IMR-90 (cell line): ENCODE results near the gene PARP11. TPM values are rescaled to one million over a fixed set of nuclear protein-coding genes. Genes with fewer than 3 reads are reported as not detected.
"Not testable (repeated sequence)": the region's sequence is repeated elsewhere in the genome, so short reads cannot be mapped to it uniquely, and the experiment has no call there.

Experiments used
- ATAC-seq: fragments of 200-7000 bp; cut with Tn5 transposase; 2 replicates; pipeline ENCODE4 v1.9.1; 2020; ENCODE audit warnings: low read depth, mild to moderate bottlenecking, moderate library complexity
- BruUV-seq: library from RNA; stranded (reverse); fragments of 400-500 nt; replicated peaks from 2 replicates; lab custom pipeline; 2021; lab: Mats Ljungman, UMichigan
- CTCF ChIA-PET: fragments of 300-600 bp; formaldehyde crosslinking; extraction: SDS; loops from one replicate; lab custom pipeline; 2021; ENCODE audit warnings: antibody characterized with exemption; lab: Yijun Ruan, JAX
- POLR2A ChIA-PET: fragments of 300-600 bp; sonication (Branson Sonifier 250); formaldehyde crosslinking; loops from one replicate; lab custom pipeline; 2022; ENCODE audit warnings: antibody characterized with exemption; ENCODE audit not compliant: unreplicated experiment; lab: Charles Lee
- DNase-seq: peaks from one replicate; pipeline ENCODE4 v3.0.0; 2013
- H2AFZ ChIP-seq: replicated peaks from 2 replicates; pipeline ENCODE3; 2013; ENCODE audit warnings: low read length, mild to moderate bottlenecking; ENCODE audit not compliant: poor library complexity
- H2AK5ac ChIP-seq: 2 replicates; pipeline ENCODE4 v1.6.1; 2013; ENCODE audit warnings: low read depth, low read length, inconsistent platforms
- H2AK9ac ChIP-seq: replicated peaks from 2 replicates; pipeline ENCODE3; 2013; ENCODE audit warnings: mild to moderate bottlenecking, low read depth, low read length, moderate library complexity; ENCODE audit not compliant: poor library complexity
- H2BK120ac ChIP-seq: 2 replicates; pipeline ENCODE4 v1.6.1; 2013; ENCODE audit warnings: low read depth, low read length, inconsistent platforms
- H2BK15ac ChIP-seq: 3 replicates; pipeline ENCODE4 v1.6.1; 2013; ENCODE audit warnings: low read depth, low read length, inconsistent platforms
- H2BK20ac ChIP-seq: 2 replicates; pipeline ENCODE4 v1.6.1; 2013; ENCODE audit warnings: low read depth, mild to moderate bottlenecking, inconsistent platforms, low read length, moderate library complexity
- H2BK5ac ChIP-seq: 2 replicates; pipeline ENCODE4 v1.6.1; 2013; ENCODE audit warnings: mild to moderate bottlenecking, low read depth, low read length, inconsistent platforms; ENCODE audit not compliant: poor library complexity, severe bottlenecking
- H3K14ac ChIP-seq: replicated peaks from 2 replicates; pipeline ENCODE4 v1.6.1; 2013; ENCODE audit warnings: low read depth, low read length, inconsistent platforms
- H3K18ac ChIP-seq: 2 replicates; pipeline ENCODE4 v1.6.1; 2013; ENCODE audit warnings: low read depth, low read length, control low read depth
- H3K23ac ChIP-seq: 2 replicates; pipeline ENCODE4 v1.6.1; 2013; ENCODE audit warnings: low read depth, low read length, inconsistent platforms
- H3K27ac ChIP-seq: 2 replicates; pipeline ENCODE4 v1.5.1; 2013; ENCODE audit warnings: mild to moderate bottlenecking, control low read depth, low read length; ENCODE audit not compliant: insufficient read depth
- H3K27me3 ChIP-seq: 2 replicates; pipeline ENCODE4 v1.6.1; 2013; ENCODE audit warnings: low read length; ENCODE audit not compliant: control insufficient read depth, insufficient read depth
- H3K36me3 ChIP-seq: 2 replicates; pipeline ENCODE4 v1.6.1; 2013; ENCODE audit warnings: low read length, mixed read lengths; ENCODE audit not compliant: control insufficient read depth, insufficient read depth
- H3K4ac ChIP-seq: 2 replicates; pipeline ENCODE4 v1.6.1; 2013; ENCODE audit warnings: low read depth, low read length, inconsistent platforms
- H3K4me1 ChIP-seq: 2 replicates; pipeline ENCODE4 v1.6.1; 2013; ENCODE audit warnings: low read length, mixed read lengths; ENCODE audit not compliant: control insufficient read depth, insufficient read depth
- H3K4me2 ChIP-seq: 2 replicates; pipeline ENCODE4 v1.6.1; 2013; ENCODE audit warnings: low read depth, mild to moderate bottlenecking, control low read depth, low read length, moderate library complexity
- H3K4me3 ChIP-seq: 2 replicates; pipeline ENCODE4 v1.5.1; 2013; ENCODE audit warnings: low read depth, mild to moderate bottlenecking, control low read depth, low read length, moderate library complexity; ENCODE audit not compliant: insufficient read depth
- H3K56ac ChIP-seq: 2 replicates; pipeline ENCODE4 v1.6.1; 2013; ENCODE audit warnings: low read length, inconsistent platforms; ENCODE audit not compliant: insufficient read depth; ENCODE audit errors: extremely low read depth
- H3K79me1 ChIP-seq, 2 experiments: 2 replicates each; pipeline ENCODE4 v1.6.1; 2013; ENCODE audit warnings: low read length in 2 of 2, inconsistent platforms in 1 of 2, low read depth in 1 of 2
- H3K9ac ChIP-seq: 2 replicates; pipeline ENCODE4 v1.6.1; 2013; ENCODE audit warnings: low read depth, low read length, control low read depth
- H3K9me1 ChIP-seq: 2 replicates; pipeline ENCODE4 v1.6.1; 2013; ENCODE audit warnings: low read length, inconsistent platforms; ENCODE audit not compliant: insufficient read depth
- H3K9me3 ChIP-seq: 2 replicates; pipeline ENCODE4 v1.6.1; 2013; ENCODE audit warnings: low read length; ENCODE audit not compliant: control insufficient read depth, insufficient read depth
- H4K20me1 ChIP-seq: 2 replicates; pipeline ENCODE4 v1.6.1; 2013; ENCODE audit warnings: low read length, inconsistent platforms; ENCODE audit not compliant: insufficient read depth
- H4K5ac ChIP-seq: 2 replicates; pipeline ENCODE4 v1.6.1; 2013; ENCODE audit warnings: mild to moderate bottlenecking, low read depth, low read length, control low read depth
- H4K8ac ChIP-seq, 2 experiments: 2 replicates each; pipeline ENCODE4 v1.6.1; 2013; ENCODE audit warnings: low read depth in 2 of 2, low read length in 2 of 2, control low read depth in 1 of 2, inconsistent platforms in 1 of 2
- H4K91ac ChIP-seq: 2 replicates; pipeline ENCODE4 v1.6.1; 2013; ENCODE audit warnings: low read depth, low read length, inconsistent platforms; ENCODE audit not compliant: insufficient read depth
- WGBS, 2 experiments: methylation state at CpG; one replicate each; pipeline versions ENCODE4 v1.1.5 to v1.1.7; 2013; ENCODE audit warnings: missing lambda C conversion rate in 2 of 2; ENCODE audit not compliant: insufficient read length in 1 of 2; ENCODE audit errors: extremely low coverage in 2 of 2; 5-methylcytosine and 5-hydroxymethylcytosine counted together
- dilution Hi-C: fragments of 300-500 bp; cut with HindIII; formaldehyde crosslinking; loops from one replicate; pipeline ENCODE4 v1.14.3; 2018; ENCODE audit warnings: low sequenced_read_pairs; ENCODE audit not compliant: unreplicated experiment
- in situ Hi-C: fragments of 300-500 bp; cut with MboI; formaldehyde crosslinking; loops from 3 replicates; pipeline ENCODE4 v1.14.3; 2019; ENCODE audit warnings: low sequenced_read_pairs, inconsistent platforms, mixed read lengths
- intact Hi-C: fragments of 100-400 bp; cut with micrococcal nuclease; formaldehyde crosslinking; loops from 2 replicates; pipeline ENCODE4 v1.10.0; 2022
- polyA plus RNA-seq, 3 experiments: library from polyadenylated mRNA; depleted of rRNA; stranded (reverse); fragments of >200 nt; gene quantifications; 2 replicates each; pipeline ENCODE4 v1.2.3, GENCODE V29; 2012; ENCODE audit warnings: low replicate concordance in 1 of 3
- total RNA-seq: library from RNA; depleted of rRNA; stranded (reverse); fragments of >200 nt; gene quantifications from 2 replicates; pipeline ENCODE4 v1.2.3, GENCODE V29; 2012

PARP11 gene
- total and polyA plus RNA-seq, 2 of the 4 experiments (the other 2 are of a cell fraction) = 1.8 to 3.0 TPM

DNA sequence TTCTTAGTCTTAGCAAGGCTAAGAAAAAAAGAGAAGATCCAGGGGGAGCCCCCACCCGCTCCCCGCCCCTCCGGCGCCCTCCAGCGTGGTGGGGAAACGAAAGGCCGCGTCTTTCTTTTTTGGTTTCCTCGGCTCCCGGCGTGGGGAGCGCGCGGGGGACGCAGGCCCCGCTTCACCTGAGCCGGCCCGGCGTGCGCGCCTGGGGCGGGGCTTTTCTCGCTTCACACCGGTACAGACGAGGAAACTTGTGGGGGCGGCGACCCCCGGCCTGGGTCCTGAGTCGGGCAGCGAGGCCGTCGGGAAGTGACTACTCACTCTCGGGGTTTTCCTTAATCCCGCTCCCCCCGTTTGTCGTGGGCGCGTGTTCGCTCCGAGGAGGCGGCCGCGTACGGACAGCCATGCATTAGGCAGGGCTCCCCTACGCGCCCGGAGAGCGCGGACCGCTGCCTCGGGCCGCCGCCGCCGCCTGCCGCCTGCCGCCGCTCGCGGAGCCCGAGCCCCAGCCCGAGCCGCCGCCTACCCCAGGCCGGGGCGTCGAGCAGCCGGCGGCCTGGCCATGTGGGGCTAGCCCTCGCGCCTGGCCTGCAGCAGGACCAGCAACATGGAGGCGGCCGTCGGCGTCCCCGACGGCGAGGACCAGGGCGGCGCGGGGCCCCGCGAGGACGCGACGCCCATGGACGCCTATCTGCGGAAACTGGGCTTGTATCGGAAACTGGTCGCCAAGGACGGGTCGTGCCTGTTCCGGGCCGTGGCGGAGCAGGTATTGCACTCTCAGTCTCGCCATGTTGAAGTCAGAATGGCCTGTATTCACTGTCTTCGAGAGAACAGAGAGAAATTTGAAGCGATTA is 34.3 kb downstream of the PARP11 start:
- H3K9me1 ChIP-seq, H4K20me1 ChIP-seq, intact Hi-C loops, DNase-seq, BruUV-seq, H3K4me1 ChIP-seq, H3K9ac ChIP-seq, dilution Hi-C loops, H3K4me3 ChIP-seq, ATAC-seq, H2BK15ac ChIP-seq, H3K4ac ChIP-seq, H2BK120ac ChIP-seq, H2AFZ ChIP-seq, H3K14ac ChIP-seq, H3K27me3 ChIP-seq, H2AK5ac ChIP-seq, H3K9me3 ChIP-seq, POLR2A ChIA-PET, H2AK9ac ChIP-seq, H3K4me2 ChIP-seq, H2BK20ac ChIP-seq, in situ Hi-C loops, H3K56ac ChIP-seq, H2BK5ac ChIP-seq, H3K23ac ChIP-seq, CTCF ChIA-PET, H4K8ac ChIP-seq, H3K79me1 ChIP-seq, H3K18ac ChIP-seq, H3K36me3 ChIP-seq, H4K91ac ChIP-seq, H4K5ac ChIP-seq, H3K27ac ChIP-seq: not testable (repeated sequence)
- WGBS, 2 experiments = 62% methylated on average over 30 of the region's 98 CpGs; no CpG with 5 or more reads in 1 of the 2 experiments
